Measurements from ENCODE around the gene GUSB. TPM values are rescaled to one million over a fixed set of nuclear protein-coding genes. Genes with fewer than 3 reads are reported as not detected.
"Not testable (repeated sequence)": the region's sequence is repeated elsewhere in the genome, so short reads cannot be mapped to it uniquely, and the experiment has no call there.

Gene GUSB
- total RNA-seq, 1 experiment from 2014 or later: 33.7 TPM

GRCh38 chr7:65971021-65971420 is 11.0 kb downstream of the GUSB start:
- no peak overlapping the region for H3K4me3 ChIP-seq (ENCODE audit: low read length)
- no peak overlapping the region for H3K9ac ChIP-seq (ENCODE audit: low read length)
- H3K9me2 ChIP-seq (replicated peaks; ENCODE audit: insufficient read depth, low read length): no peaks in the 10 kb centered on the region
- no peak overlapping the region for H3K4me2 ChIP-seq (ENCODE audit: low read depth, low read length, poor library complexity, severe bottlenecking)
- no peaks in the 10 kb centered on the region for H3K4me1 ChIP-seq (ENCODE audit: low read length)
- H3K79me2 ChIP-seq (ENCODE audit: low read length): no peaks in the 10 kb centered on the region
- DNase-seq: no peak
- H4K20me1 ChIP-seq (ENCODE audit: insufficient read depth, low read depth, low read length): no peaks in the 10 kb centered on the region
- H2AFZ ChIP-seq (ENCODE audit: low read length): no peak overlapping the region
- H3K27me3 ChIP-seq (ENCODE audit: low read length): no peaks in the 10 kb centered on the region
- no peak overlapping the region for H3K27ac ChIP-seq (ENCODE audit: low read length)
- no peaks in the 10 kb centered on the region for H3K9me3 ChIP-seq (ENCODE audit: low read length)
- peaks cover 7% of the 10 kb centered on the region; the same call in 1 of the 2 replicates for H3K36me3 ChIP-seq (ENCODE audit: insufficient read depth, low read length)

GRCh38 chr7:65968256-65969185 is 13.5 kb downstream of the GUSB start:
- Histone ChIP-seq H3K27ac (ENCODE audit: low read length) (no peak overlapping the region), H3K4me2 (ENCODE audit: low read depth, low read length, poor library complexity, severe bottlenecking) (no peak overlapping the region), H3K9me3 (ENCODE audit: low read length) (no peaks in the 10 kb centered on the region), H3K79me2 (ENCODE audit: low read length) (no peaks in the 10 kb centered on the region), H3K9me2 (replicated peaks; ENCODE audit: insufficient read depth, low read length) (no peaks in the 10 kb centered on the region), H3K4me3 (ENCODE audit: low read length) (no peak overlapping the region), H3K9ac (ENCODE audit: low read length) (no peak overlapping the region), H4K20me1 (ENCODE audit: insufficient read depth, low read depth, low read length) (no peaks in the 10 kb centered on the region), H2AFZ (ENCODE audit: low read length) (no peak overlapping the region), H3K4me1 (ENCODE audit: low read length) (no peaks in the 10 kb centered on the region), H3K36me3 (ENCODE audit: insufficient read depth, low read length) (peaks cover 12% of the 10 kb centered on the region), H3K27me3 (ENCODE audit: low read length) (no peaks in the 10 kb centered on the region)
- DNase-seq: no peak

- H2AFZ ChIP-seq (ENCODE audit: low read length): no peak overlapping the region
- no peak overlapping the region for H3K9ac ChIP-seq (ENCODE audit: low read length)
- DNase-seq: no peak
- no peak overlapping the region for H3K4me2 ChIP-seq (ENCODE audit: low read depth, low read length, poor library complexity, severe bottlenecking)
- H4K20me1 ChIP-seq (ENCODE audit: insufficient read depth, low read depth, low read length): no peaks in the 10 kb centered on the region
- no peaks in the 10 kb centered on the region for H3K27me3 ChIP-seq (ENCODE audit: low read length)
- H3K9me2 ChIP-seq (replicated peaks; ENCODE audit: insufficient read depth, low read length): no peaks in the 10 kb centered on the region
- no peak overlapping the region for H3K27ac ChIP-seq (ENCODE audit: low read length)
- no peaks in the 10 kb centered on the region for H3K4me1 ChIP-seq (ENCODE audit: low read length)
- H3K79me2 ChIP-seq (ENCODE audit: low read length): no peaks in the 10 kb centered on the region
- H3K36me3 ChIP-seq (ENCODE audit: insufficient read depth, low read length): peaks cover 14% of the 10 kb centered on the region
- H3K9me3 ChIP-seq (ENCODE audit: low read length): no peaks in the 10 kb centered on the region
- H3K4me3 ChIP-seq (ENCODE audit: low read length): no peak overlapping the region
Observed at GRCh38 chr7:65967361-65968155, 14.5 kb downstream of the GUSB start.

DNA sequence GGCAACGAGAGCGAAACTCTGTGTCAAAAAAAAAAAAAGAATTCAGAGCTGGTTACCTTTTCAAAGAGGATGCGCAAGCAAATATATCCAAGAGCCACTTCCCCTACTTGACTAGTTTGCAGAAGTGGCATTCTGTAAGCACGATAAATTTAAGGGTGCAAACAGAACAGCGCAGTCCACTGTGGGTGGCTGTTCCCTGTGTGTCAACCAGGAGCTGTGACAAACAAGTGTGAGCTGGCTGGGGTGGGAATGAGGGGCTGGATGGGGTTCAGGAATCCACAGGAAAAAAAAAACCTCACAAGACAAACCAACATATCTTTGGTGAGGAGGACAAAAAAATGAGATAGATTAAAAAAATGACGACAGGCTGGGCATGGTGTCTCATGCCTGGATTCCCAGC is 15.9 kb downstream of the GUSB start:
- Histone ChIP-seq H3K9me2 (replicated peaks; ENCODE audit: insufficient read depth, low read length) (no peaks in the 10 kb centered on the region), H3K79me2 (ENCODE audit: low read length) (no peaks in the 10 kb centered on the region), H4K20me1 (ENCODE audit: insufficient read depth, low read depth, low read length) (no peaks in the 10 kb centered on the region), H3K4me1 (ENCODE audit: low read length) (no peaks in the 10 kb centered on the region), H3K9me3 (ENCODE audit: low read length) (no peaks in the 10 kb centered on the region), H3K9ac (ENCODE audit: low read length) (no peak overlapping the region), H3K27ac (ENCODE audit: low read length) (no peak overlapping the region), H3K27me3 (ENCODE audit: low read length) (no peaks in the 10 kb centered on the region), H3K4me2 (ENCODE audit: low read depth, low read length, poor library complexity, severe bottlenecking) (no peak overlapping the region), H3K36me3 (ENCODE audit: insufficient read depth, low read length) (peaks cover 14% of the 10 kb centered on the region), H2AFZ (ENCODE audit: low read length) (no peak overlapping the region), H3K4me3 (ENCODE audit: low read length) (no peak overlapping the region)
- DNase-seq: no peak

DNA sequence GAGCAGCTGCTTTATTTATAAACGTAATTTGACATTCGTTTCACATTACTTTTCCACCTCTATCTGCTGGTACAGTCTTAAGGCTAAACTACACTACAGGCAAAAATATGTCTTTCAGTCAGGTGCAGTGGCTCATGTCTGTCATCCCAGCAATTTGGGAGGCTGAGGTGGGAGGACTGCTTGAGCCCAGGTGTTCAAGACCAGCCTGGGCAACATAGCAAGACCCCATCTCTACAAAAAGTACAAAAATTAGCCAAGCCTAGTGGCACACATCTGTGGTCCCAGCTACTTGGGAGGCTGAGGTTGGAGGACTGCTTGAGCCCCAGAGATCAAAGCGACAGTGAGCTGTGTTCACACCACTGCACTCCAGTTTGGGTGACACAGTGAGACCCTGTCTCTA is 17.3 kb downstream of the GUSB start:
- H3K4me1 ChIP-seq (ENCODE audit: low read length); H3K79me2 ChIP-seq (ENCODE audit: low read length); H3K27me3 ChIP-seq (ENCODE audit: low read length); H2AFZ ChIP-seq (ENCODE audit: low read length); H3K27ac ChIP-seq (ENCODE audit: low read length); DNase-seq; H3K4me2 ChIP-seq (ENCODE audit: low read depth, low read length, poor library complexity, severe bottlenecking); H3K9me3 ChIP-seq (ENCODE audit: low read length); H3K9ac ChIP-seq (ENCODE audit: low read length); H3K9me2 ChIP-seq (replicated peaks; ENCODE audit: insufficient read depth, low read length); H3K4me3 ChIP-seq (ENCODE audit: low read length); H4K20me1 ChIP-seq (ENCODE audit: insufficient read depth, low read depth, low read length): not testable (repeated sequence)
- H3K36me3 ChIP-seq (ENCODE audit: insufficient read depth, low read length): peaks cover 17% of the 10 kb centered on the region

GRCh38 chr7:65962033-65962432 is 20.0 kb downstream of the GUSB start:
- no peak overlapping the region for H3K4me3 ChIP-seq (ENCODE audit: low read length)
- H3K9me3 ChIP-seq (ENCODE audit: low read length): no peaks in the 10 kb centered on the region
- no peak overlapping the region for H3K27ac ChIP-seq (ENCODE audit: low read length)
- peaks cover 22% of the 10 kb centered on the region for H3K36me3 ChIP-seq (ENCODE audit: insufficient read depth, low read length)
- no peak for DNase-seq
- H3K79me2 ChIP-seq (ENCODE audit: low read length): no peaks in the 10 kb centered on the region
- H3K9ac ChIP-seq (ENCODE audit: low read length): no peak overlapping the region
- H3K9me2 ChIP-seq (replicated peaks; ENCODE audit: insufficient read depth, low read length): no peaks in the 10 kb centered on the region
- no peaks in the 10 kb centered on the region for H3K4me1 ChIP-seq (ENCODE audit: low read length)
- no peaks in the 10 kb centered on the region for H3K27me3 ChIP-seq (ENCODE audit: low read length)
- no peak overlapping the region for H3K4me2 ChIP-seq (ENCODE audit: low read depth, low read length, poor library complexity, severe bottlenecking)
- no peak overlapping the region for H2AFZ ChIP-seq (ENCODE audit: low read length)
- no peaks in the 10 kb centered on the region for H4K20me1 ChIP-seq (ENCODE audit: insufficient read depth, low read depth, low read length)

DNA sequence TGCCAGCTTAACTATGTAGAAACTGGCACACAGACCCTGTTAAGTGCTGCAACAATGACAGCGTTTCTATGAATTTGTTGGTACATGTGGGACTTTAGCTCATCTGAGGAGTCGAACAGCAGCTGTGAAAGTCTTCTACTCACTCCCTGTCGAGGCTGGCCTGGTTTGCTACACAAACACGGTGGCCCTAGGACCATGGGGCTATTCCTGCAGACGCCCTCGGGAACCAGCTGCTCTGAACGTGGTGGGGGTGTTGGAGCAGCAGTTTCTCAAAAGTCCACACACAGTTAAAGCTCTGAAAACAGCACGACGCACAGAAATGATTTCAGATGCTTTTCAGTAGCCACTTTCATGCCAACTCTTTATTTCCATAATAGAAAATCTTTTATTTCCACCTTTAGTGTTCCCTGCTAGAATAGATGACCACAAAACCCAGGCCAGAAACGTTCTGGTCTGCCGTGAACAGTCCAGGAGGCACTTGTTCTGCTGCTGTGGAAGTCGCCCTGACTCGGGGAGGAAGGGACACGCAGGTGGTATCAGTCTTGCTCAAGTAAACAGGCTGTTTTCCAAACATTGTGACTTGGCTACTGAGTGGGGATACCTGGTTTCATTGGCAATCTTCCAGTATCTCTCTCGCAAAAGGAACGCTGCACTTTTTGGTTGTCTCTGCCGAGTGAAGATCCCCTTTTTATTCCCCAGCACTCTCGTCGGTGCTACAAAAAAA is 21.5 kb downstream of the GUSB start:
- Histone ChIP-seq H3K9ac (ENCODE audit: low read length) (no peak overlapping the region), H3K27ac (ENCODE audit: low read length) (no peak overlapping the region), H3K4me1 (ENCODE audit: low read length) (no peaks in the 10 kb centered on the region), H3K4me3 (ENCODE audit: low read length) (no peak overlapping the region), H3K79me2 (ENCODE audit: low read length) (no peaks in the 10 kb centered on the region), H3K36me3 (ENCODE audit: insufficient read depth, low read length) (peaks cover 22% of the 10 kb centered on the region), H2AFZ (ENCODE audit: low read length) (no peak overlapping the region), H3K9me3 (ENCODE audit: low read length) (no peaks in the 10 kb centered on the region), H4K20me1 (ENCODE audit: insufficient read depth, low read depth, low read length) (no peaks in the 10 kb centered on the region), H3K9me2 (replicated peaks; ENCODE audit: insufficient read depth, low read length) (no peaks in the 10 kb centered on the region), H3K27me3 (ENCODE audit: low read length) (no peaks in the 10 kb centered on the region), H3K4me2 (ENCODE audit: low read depth, low read length, poor library complexity, severe bottlenecking) (no peak overlapping the region)
- DNase-seq: no peak

DNA sequence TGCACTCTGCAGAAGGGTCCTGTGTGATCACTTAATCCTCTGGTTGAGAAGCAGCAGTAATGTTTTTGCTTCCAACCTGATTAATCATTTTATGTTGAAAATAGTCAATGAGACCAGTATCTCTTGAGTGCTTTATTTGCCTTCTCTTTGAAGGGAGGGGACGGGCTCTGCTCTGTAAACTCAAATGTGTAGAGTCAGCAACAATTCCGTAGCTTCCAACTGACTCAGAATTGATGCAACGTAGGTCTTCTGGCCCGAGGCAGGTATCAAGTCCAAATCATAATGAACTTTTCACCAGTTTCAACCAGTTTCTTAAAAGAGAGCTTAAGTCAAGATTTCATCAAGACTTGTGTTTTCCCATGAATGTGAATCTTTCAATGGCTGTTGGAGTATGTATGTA is 26.3 kb downstream of the GUSB start:
- Histone ChIP-seq H3K9me2 (replicated peaks; ENCODE audit: insufficient read depth, low read length) (no peaks in the 10 kb centered on the region), H3K27ac (ENCODE audit: low read length) (no peak overlapping the region), H3K27me3 (ENCODE audit: low read length) (no peaks in the 10 kb centered on the region), H3K4me1 (ENCODE audit: low read length) (no peaks in the 10 kb centered on the region), H3K79me2 (ENCODE audit: low read length) (peaks cover 6% of the 10 kb centered on the region; the same call in 1 of the 2 replicates), H3K4me2 (ENCODE audit: low read depth, low read length, poor library complexity, severe bottlenecking) (no peak overlapping the region), H2AFZ (ENCODE audit: low read length) (no peak overlapping the region), H3K9ac (ENCODE audit: low read length) (no peak overlapping the region), H3K9me3 (ENCODE audit: low read length) (no peaks in the 10 kb centered on the region), H4K20me1 (ENCODE audit: insufficient read depth, low read depth, low read length) (no peaks in the 10 kb centered on the region), H3K4me3 (ENCODE audit: low read length) (no peak overlapping the region), H3K36me3 (ENCODE audit: insufficient read depth, low read length) (peaks cover 17% of the 10 kb centered on the region)
- DNase-seq: no peak

All from Karpas-422 (cell line).